NCI-H1092 treated with DMSO at 0.1 percent for 48 hours (cell line): Measurements from ENCODE around the gene ZSCAN21.
A peak's percentile ranks its signal among the peaks of the same experiment; 100 is the strongest.
"Not testable (repeated sequence)": the region's sequence is repeated elsewhere in the genome, so short reads cannot be mapped to it uniquely, and the experiment has no call there.

Experiments
- DNase-seq: peaks from one replicate; lab custom pipeline; 2025; lab: John Stamatoyannopoulos, UW

Gene ZSCAN21

DNA sequence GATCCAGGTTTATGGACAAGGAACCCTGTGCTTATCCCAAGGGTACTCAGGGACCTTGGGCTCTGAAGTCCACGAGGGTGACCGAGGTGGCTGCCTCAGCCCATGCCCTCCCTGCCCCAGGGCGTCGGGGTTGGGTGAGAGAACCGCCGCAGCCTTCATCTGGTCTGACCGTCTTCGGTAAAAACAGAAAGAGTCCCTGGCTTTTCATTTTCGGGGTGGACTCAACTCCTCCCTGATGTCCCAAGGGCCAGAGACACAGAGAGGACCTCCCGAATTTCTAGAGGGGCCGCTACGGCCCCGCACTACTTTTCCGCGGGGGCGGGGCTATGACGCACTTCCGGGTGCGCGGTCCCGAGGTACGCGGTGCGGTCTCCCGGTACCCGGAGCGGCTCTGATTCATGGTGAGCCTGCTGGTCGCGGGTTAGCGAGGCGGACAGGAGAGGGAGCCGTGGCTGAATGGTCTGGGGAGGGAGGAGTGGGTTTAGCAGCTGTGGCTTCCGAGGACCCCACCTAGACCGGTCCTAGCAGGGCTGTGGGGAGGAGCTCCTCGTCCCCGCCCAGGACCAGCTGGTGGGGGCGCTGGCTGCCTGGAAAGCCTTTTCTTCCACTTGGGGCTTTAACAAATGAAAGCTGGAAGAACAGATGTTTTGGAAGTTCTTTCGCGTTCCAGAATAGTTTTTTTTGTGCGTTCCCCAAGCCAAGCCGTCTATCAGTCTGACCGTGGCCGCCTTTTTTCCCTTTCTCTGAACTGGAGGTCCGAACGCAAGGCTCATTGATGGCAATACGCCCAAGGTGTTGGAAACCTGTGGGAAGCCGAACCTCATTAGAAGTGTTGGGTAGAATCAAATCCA, at the start of gene ZSCAN21:
Gene ZSCAN21 (plus strand): TSS at position 334 of the 851 bp plus-strand sequence. CDS start 7,233 bp downstream, outside the sequence.
- peak; percentile 82 for DNase-seq

- no peak for DNase-seq
Measured at GRCh38 chr7:100000239-100000638, 49.3 kb upstream of the ZSCAN21 start.

DNA sequence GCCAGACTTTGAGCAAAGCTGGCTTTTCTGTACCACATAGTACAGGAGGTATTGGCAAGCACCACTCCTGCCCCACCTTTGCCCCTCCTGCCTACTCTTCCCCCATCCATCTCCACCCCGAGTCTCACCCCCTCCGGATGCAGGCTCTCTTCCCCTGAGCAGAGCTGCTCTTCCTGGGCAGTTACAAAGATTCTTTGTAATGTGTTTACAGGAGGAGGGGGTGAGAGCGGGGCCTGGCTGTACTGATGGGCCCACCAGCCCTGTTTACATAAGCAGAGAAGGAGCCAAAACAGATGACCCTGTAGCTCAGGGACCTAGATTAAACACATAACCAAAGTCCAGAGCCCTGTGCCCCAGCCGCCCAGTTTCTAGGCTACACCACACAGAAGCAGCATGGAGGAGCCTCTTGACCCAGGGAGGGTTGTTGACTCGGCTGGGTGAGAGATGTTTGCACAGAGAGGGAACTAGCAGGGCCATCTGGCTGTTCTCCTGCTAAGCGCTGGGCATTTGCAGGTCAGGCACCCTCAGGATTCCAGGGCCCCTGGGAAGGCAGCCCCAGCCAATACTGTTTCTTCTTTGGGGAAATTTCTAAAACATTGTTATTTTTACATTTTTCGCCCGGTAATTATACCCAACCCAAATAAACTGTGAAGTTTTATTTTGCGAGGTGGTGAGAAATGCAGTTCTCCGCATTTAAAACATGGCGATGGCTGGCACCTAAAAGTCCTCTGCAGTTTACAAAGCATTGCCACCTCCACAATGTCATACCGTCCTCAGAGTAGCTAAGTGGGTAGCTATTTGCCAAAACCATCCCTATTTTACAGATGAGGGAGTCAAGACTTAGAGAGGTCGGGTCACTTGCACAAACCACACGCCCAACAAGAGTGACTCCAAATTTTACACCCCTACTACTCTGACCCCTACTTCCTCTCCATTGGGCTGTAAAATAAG, 45.6 kb upstream of the ZSCAN21 start:
- DNase-seq: peak; percentile 98

- DNase-seq: no peak
Measured at GRCh38 chr7:100007887-100008286, 41.7 kb upstream of the ZSCAN21 start.

- no peak for DNase-seq
Measured at GRCh38 chr7:100008525-100008924, 41.0 kb upstream of the ZSCAN21 start.

DNA sequence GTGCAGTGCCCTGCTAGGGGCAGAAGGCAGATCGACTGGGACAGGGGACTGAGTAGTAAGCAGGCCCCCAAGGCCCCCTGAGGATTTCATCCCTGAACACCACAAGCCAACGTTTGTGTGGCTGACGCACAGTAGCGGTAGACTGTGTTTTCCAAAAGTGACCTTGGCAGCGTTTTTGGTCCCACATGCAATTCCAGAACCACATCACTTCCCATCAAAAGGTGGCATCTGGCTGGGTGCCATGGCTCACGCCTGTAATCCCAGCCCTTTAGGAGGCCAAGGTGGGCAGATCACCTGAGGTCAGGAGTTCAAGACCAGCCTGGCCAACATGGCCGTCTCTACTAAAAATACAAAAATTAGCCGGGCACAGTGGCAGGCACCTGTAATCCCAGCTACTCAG, 39.6 kb upstream of the ZSCAN21 start:
- DNase-seq: not testable (repeated sequence)

GRCh38 chr7:100010901-100011300, 38.7 kb upstream of the ZSCAN21 start:
- DNase-seq: no peak

DNA sequence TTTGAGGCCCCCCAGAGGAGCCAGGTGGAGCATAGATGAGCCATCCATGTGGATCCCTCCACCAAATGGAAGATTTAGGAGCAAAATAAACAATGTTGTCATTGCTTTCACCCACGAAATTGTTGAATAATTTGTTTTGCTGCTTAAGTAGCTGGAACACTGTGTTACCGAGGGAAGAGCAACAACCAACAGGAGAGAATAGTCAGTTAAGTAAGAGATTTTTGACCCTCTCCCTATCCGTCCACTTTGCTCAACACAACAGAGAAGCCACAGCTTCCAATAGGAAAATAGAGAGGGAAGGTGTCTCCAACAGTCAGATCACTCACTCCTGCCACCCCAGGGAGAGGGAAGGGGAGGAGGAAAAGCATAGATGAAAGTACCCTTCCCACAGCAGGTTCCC, 38.1 kb upstream of the ZSCAN21 start:
- no peak for DNase-seq

DNA sequence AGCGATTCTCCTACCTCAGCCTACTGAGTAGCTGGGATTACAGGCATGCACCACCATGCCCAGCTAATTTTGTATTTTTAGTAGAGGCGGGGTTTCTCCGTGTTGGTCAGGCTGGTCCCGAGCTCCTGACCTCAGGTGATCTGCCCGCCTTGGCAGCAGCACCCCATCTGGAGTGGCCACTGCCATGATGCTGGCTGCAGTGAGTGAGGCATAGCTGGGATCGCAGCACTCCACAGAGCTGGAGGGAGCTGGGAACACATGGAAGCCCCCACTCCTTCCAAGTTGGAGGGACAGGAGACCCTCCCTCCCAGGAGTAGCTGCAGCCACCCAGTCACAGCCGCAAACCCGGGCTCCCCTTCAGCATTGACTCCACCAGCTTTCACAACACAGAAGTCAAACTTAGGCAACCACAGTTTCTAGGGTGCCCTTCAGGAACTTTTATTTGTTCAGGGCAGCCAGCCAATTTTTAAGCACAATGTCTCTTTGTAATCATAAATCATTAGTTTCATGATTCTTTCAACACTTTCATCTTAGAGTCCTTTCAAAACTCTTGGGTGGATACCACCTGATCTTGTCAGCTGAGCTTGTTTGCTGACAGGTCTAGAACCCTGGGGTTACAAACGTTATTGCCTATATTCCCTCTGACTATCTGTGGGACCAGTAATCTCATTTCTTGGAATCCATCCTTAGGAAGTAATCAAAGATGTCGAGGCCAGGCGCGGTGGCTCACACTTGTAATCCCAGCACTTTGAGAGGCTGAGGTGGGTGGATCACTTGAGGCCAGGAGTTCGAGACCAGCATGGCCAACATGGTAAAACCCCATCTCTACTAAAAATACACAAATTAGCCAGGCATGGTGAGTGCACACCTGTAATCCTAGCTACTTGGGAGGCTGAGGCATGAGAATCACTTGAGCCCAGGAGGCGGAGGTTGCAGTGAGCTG, 36.9 kb upstream of the ZSCAN21 start:
- DNase-seq: not testable (repeated sequence)

DNA sequence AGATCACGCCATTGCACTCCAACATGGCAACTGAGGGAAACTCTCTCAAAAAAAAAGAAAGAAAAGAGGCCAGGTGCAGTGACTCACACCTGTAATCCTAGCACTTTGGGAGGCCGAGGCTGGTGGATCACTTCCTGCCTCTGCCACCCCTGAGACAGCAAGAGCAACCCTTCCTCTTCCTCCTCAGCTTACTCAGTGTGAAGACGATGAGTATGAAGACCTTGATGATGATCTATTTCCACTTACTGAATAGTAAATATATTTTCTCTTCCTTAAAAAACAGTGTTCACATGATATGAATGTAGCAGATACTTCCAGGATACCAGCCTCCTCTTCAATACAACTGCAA, 36.3 kb upstream of the ZSCAN21 start:
- no peak for DNase-seq

DNA sequence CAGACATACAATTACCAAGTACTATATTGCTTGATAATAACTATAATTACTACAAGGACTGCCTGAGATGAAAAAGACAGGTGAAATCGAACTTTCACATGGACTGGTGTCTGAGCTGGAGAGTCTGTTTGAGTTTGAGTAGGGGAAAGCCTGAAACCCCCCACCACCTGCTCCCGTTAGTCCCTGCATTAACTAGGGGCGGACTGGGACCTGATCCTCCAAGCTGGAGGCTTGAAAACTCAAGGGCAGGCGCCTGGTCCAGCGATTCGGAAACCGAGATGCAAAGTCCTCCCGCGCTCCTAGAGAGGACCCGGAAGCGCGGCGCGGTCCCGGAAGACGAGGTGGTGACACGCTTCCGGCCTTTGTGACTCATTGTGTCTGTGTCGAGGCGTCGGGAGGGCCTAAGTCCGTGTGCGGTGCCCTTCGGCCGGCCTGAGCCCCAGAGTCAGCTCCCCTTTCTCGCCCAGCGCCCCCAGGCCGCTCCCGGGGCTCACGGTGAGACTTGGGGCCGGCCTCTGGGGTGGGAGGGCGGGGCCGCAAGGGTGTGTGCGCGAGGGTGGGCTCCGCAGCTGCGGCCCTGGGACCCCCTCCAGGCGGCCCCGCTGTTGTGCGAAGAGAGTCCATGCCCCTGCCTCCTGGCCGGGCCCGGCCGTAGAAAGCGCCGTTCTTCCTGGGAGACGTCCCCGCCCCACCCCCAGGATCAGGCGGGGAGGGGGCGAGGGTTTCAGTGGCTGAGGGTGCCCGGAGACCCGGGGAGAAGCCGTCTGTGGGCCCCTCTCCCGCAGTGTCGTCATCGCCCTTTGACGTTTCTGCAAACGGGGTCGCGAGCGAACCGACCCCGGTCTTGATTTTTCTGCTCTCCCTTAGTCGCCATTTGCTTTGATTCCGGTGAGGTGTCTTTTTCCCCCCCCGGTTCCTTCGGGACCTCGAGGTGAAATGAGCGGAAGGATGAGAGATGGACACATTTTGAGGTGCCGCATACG, 34.1 kb upstream of the ZSCAN21 start, which contains the start of gene ZKSCAN1:
Gene ZKSCAN1 (plus strand): TSS at position 365 of the 983 bp plus-strand sequence. CDS start 7,911 bp downstream, outside the sequence.
- peak; percentile 93 for DNase-seq

- DNase-seq: peak; percentile 17
Measured at GRCh38 chr7:100016215-100016901, 33.2 kb upstream of the ZSCAN21 start.

DNA sequence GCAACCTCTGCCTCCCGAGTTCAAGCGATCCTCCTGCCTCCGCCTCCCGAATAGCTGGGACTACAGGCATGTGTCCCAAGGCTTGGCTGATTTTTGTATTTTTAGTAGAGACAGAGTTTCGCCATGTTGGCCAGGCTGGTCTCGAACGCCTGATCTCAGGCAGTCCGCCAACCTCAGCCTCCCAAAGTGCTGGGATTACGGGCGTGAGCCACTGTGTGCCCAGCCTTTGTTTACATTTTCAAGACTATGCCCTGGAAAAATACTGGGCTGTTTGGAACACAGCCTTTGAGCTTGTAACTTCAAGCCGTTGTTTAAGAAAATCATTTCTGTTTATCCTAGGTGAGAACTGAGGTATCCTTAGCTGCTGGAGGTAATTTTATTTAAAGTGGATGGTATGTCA, 32.3 kb upstream of the ZSCAN21 start:
- DNase-seq: no peak

DNA sequence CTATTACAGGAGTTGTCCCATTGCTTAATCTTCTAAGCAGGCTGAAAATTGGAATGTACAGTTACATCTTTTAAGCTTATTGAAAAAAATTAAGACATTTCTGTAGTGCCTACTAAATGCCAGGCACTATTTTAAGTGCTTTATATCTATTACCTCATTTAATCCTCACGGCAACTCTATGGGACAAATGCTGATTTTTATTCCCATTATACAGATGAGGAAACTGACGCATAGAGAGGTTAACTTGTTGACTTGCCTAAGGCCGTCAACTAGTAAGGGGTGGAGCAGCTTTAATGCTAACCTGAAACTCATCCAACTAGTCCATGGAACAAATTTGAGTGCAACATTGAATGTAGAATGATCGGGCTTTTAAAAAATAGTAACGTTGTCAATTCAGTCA, 31.7 kb upstream of the ZSCAN21 start:
- DNase-seq: no peak

GRCh38 chr7:100019908-100020307, 29.7 kb upstream of the ZSCAN21 start:
- no peak for DNase-seq

- DNase-seq: no peak
Measured at GRCh38 chr7:100021297-100021696, 28.3 kb upstream of the ZSCAN21 start.

- DNase-seq: peak; percentile 13
Measured at GRCh38 chr7:100022621-100023020, 27.0 kb upstream of the ZSCAN21 start.

DNA sequence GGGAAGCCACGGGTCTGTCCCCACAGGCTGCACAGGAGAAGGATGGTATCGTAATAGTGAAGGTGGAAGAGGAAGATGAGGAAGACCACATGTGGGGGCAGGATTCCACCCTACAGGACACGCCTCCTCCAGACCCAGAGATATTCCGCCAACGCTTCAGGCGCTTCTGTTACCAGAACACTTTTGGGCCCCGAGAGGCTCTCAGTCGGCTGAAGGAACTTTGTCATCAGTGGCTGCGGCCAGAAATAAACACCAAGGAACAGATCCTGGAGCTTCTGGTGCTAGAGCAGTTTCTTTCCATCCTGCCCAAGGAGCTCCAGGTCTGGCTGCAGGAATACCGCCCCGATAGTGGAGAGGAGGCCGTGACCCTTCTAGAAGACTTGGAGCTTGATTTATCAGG, 26.0 kb upstream of the ZSCAN21 start:
- no peak for DNase-seq

GRCh38 chr7:100024020-100024619, 25.5 kb upstream of the ZSCAN21 start:
- DNase-seq: no peak
